ENCODE data around the gene ABTB2.

The ABTB2 gene

GRCh38 chr11:34235189-34235588, 122.6 kb downstream of the ABTB2 start:
- TF ChIP-seq FOXP2 (optimal IDR thresholded peaks at IDR 0.05; ENCODE audit: borderline replicate concordance, extremely low read depth, extremely low read length, insufficient read depth) (no peak), SIN3A (IDR thresholded peaks at IDR 0.05; ENCODE audit: borderline replicate concordance, insufficient read depth, low read length) (no peak), REST (IDR thresholded peaks at IDR 0.05; ENCODE audit: insufficient read depth in 1 of 2, low read depth in 2 of 2, low read length in 2 of 2) (no peak), POLR2AphosphoS5 (IDR thresholded peaks at IDR 0.05; ENCODE audit: low read depth, low read length) (no peak)

DNA sequence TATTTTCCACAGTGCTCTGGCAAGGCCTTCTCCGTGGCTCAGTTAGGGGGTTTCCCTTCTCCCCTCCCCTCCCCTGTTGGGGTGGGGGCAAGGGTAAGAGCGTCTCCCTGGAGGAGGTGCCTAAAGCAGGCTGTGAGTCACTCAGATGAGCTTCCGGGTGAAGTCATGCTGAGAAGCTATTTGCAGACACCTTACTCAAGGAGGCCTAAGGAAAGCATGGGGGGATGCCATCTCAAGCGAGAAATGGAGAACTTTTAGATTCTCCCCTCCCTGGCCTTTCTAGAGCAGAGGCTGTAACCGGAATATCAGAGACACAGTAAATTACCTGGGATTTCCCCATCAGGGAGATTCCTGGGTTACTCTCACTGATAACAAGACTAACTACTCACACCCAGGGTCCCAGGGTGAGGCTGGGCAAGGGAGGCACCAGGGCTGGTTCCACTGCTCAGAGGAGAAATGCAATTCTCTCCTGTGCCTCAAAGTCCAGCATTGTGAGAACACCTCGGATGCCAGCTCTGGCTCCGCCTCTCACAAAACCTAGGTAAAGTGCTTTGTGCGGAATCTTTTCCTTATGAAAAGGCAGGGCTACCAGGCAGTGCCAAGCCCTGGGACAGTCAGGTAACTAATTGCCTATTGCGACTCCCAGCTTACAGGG, 123.6 kb downstream of the ABTB2 start:
- TF ChIP-seq SIN3A (IDR thresholded peaks at IDR 0.05; ENCODE audit: borderline replicate concordance, insufficient read depth, low read length), result no peak
- TF ChIP-seq TAF1 (IDR thresholded peaks at IDR 0.05; ENCODE audit: borderline replicate concordance, insufficient read depth, low read length), result no peak
- TF ChIP-seq POLR2AphosphoS5 (IDR thresholded peaks at IDR 0.05; ENCODE audit: low read depth, low read length), result no peak
- TF ChIP-seq REST (IDR thresholded peaks at IDR 0.05; ENCODE audit: insufficient read depth in 1 of 2, low read depth in 2 of 2, low read length in 2 of 2), result no peak
- no peak for TF ChIP-seq FOXP2 (optimal IDR thresholded peaks at IDR 0.05; ENCODE audit: borderline replicate concordance, extremely low read depth, extremely low read length, insufficient read depth)

- no peak for TF ChIP-seq SIN3A (IDR thresholded peaks at IDR 0.05; ENCODE audit: borderline replicate concordance, insufficient read depth, low read length)
- no peak for TF ChIP-seq POLR2AphosphoS5 (IDR thresholded peaks at IDR 0.05; ENCODE audit: low read depth, low read length)
- no peak for TF ChIP-seq FOXP2 (optimal IDR thresholded peaks at IDR 0.05; ENCODE audit: borderline replicate concordance, extremely low read depth, extremely low read length, insufficient read depth)
- TF ChIP-seq REST (IDR thresholded peaks at IDR 0.05; ENCODE audit: insufficient read depth in 1 of 2, low read depth in 2 of 2, low read length in 2 of 2), result no peak
- no peak for TF ChIP-seq TAF1 (IDR thresholded peaks at IDR 0.05; ENCODE audit: borderline replicate concordance, insufficient read depth, low read length)
These were observed 124.6 kb downstream of the ABTB2 start for GRCh38 chr11:34233215-34233614.

- TF ChIP-seq SIN3A (IDR thresholded peaks at IDR 0.05; ENCODE audit: borderline replicate concordance, insufficient read depth, low read length) (no peak), REST (IDR thresholded peaks at IDR 0.05; ENCODE audit: insufficient read depth in 1 of 2, low read depth in 2 of 2, low read length in 2 of 2) (no peak), FOXP2 (optimal IDR thresholded peaks at IDR 0.05; ENCODE audit: borderline replicate concordance, extremely low read depth, extremely low read length, insufficient read depth) (no peak), POLR2AphosphoS5 (IDR thresholded peaks at IDR 0.05; ENCODE audit: low read depth, low read length) (no peak), TAF1 (IDR thresholded peaks at IDR 0.05; ENCODE audit: borderline replicate concordance, insufficient read depth, low read length) (no peak)
These were observed 125.0 kb downstream of the ABTB2 start for GRCh38 chr11:34232807-34233206.

Measured in PFSK-1 (cell line).